ENCODE measurements around the gene RAC2.

RAC2 gene

GRCh38 chr22:37178350-37179125 is 65.5 kb downstream of the RAC2 start:
- no peak for DNase-seq (ENCODE audit: low read depth in 3 of 3, low spot score in 1 of 3)

- DNase-seq (ENCODE audit: low read depth in 3 of 3, low spot score in 1 of 3), result no peak
Measured at GRCh38 chr22:37177755-37178154, 66.3 kb downstream of the RAC2 start.

GRCh38 chr22:37177221-37177620 is 66.8 kb downstream of the RAC2 start:
- no peak for DNase-seq (ENCODE audit: low read depth in 3 of 3, low spot score in 1 of 3)

- DNase-seq (ENCODE audit: low read depth in 3 of 3, low spot score in 1 of 3), result no peak
Measured at GRCh38 chr22:37176464-37177061, 67.5 kb downstream of the RAC2 start.

GRCh38 chr22:37175414-37176281 is 68.4 kb downstream of the RAC2 start:
- DNase-seq (ENCODE audit: low read depth in 3 of 3, low spot score in 1 of 3), result no peak
